HL-60/S4 (cell line): ENCODE results near the gene NTNG2.

ENCODE experiments used
- in situ Hi-C: fragments of 300-500 bp; cut with MboI; formaldehyde crosslinking; loops from 2 replicates; pipeline ENCODE4 v1.14.3; 2022; ENCODE audit warnings: low sequenced_read_pairs

NTNG2 gene

DNA sequence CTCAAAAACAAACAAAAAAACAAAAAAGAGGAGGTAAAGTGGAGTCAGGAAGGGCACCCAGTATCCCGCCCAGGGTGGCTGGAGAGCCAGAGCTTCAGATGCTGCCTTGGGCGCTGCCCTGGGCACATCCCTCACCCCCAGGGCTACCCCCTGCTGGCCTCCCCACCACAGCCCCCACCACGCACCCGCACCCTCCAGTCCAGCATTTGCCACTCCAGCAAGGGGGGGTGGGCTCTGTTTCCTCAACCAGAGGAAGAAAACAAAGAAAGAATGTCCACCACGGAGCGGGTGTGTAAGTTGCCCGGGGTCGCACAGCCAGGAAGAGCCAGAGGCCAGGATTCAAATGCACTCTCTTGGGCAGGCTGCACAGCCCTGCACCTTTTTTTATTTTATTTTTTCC is 86.1 kb downstream of the NTNG2 start:
- in situ Hi-C loops, result no loop called here

DNA sequence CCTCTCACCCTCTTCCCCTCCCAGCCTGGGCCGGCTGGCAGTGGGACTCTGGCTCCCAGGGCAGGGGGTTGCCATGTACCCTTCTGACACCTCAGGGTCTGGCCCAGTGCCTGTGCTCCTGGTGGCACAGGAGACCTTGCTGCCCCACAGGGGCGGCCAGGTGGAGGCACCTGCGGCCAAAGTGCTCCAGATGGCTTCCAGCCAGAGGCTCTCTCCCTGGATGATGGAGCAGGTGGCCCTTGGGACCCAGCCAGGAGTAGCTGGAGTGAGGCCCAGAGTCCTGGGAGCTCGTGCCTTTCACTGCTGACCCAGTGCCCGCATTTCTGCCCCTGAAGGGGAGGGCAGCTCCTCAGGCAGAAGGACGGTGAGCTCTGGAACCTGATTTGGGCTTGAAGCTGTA is 87.3 kb downstream of the NTNG2 start:
- in situ Hi-C loops, result no loop called here

DNA sequence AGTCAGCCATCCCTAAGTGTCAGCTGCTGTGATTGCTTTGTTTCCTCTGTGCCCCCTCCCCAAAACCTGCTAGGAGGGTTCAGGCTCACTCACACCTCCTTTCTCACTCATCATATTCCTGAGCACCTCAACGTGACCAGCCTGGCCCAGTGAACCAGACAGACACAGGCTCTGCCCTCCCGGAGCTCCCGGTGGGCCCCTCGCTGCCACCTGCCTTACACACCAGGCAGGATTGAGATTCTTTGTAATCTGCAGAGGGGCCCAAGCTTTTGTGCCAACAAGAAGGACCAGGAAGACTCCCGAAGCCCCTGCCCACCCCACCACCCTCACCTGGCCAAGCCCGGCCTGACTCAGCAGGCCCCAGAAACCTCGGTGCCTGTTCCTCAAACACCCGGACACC is 87.8 kb downstream of the NTNG2 start:
- in situ Hi-C loops, result loop anchor here (5.0 to 25.0 kb wide), 2 partner anchors 487 to 662 kb away; no protein-coding TSS in a partner anchor

DNA sequence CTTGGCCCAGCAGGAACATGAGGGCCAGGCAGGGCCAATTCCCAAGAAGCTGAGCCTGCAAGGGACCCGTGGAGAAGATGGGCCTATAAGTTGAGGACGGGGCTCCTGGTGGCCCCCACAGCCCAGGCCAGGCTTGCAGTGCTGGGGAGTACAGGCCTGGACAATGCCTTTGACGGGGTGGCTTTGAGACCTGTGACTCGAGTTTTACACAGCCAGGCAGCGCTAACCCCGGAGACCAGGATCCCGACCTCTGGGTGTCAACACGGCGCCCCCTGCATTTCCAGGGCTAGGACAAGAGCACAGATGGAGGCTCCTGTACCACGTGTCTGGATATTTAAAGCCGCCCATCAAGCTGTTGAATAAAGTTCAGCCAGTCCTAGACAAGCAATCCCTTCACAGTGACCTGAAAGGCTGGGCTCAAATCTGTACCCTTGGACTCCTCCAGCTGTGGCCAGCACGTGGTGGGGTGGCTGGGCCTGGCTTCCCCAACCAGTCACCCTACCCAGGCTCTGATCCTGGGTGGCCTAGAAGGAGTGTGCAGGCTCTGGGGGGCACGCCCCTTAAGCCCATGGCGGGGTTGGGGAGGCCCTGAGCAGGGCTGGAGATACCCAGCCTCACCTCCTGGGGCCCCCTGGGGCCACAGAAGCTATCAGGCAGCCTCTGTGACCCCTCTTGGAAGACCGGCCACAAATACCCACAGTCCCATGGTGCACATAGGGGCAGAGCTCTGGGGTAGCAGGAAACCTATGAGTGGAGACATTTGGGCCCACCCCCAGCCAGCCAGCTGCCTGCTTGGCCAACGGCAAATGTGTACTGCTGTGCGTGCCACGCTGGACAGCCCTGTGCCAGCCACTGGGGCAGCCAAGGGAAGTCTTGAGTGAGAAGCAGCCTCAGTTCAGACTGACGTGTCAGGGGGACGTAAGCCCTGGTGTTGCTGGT is 88.7 kb downstream of the NTNG2 start:
- in situ Hi-C loops, result loop anchor here (5.0 to 25.0 kb wide), 2 partner anchors 488 to 663 kb away; no protein-coding TSS in a partner anchor

DNA sequence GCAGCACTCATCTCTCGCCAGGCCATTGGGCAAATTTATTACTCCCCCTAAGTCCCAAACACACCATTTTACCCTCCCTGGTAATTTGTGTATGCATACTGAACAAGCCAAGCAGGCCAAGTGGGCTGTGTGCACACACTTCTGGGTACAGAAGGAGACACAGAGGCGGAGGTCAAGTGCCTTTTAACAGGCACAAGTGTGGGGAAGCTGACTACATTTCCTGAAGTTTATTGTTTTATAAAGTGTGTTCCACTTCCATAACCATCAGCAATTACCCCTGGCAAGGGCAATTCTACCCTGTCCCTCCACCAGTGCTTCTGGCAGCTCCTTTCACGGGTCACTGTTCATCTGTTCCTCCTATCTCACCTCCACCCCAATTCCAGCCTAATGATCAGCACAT is 99.0 kb downstream of the NTNG2 start:
- in situ Hi-C loops, result loop anchor here (25.0 kb wide), 1 partner anchor 674 kb away; no protein-coding TSS in a partner anchor

DNA sequence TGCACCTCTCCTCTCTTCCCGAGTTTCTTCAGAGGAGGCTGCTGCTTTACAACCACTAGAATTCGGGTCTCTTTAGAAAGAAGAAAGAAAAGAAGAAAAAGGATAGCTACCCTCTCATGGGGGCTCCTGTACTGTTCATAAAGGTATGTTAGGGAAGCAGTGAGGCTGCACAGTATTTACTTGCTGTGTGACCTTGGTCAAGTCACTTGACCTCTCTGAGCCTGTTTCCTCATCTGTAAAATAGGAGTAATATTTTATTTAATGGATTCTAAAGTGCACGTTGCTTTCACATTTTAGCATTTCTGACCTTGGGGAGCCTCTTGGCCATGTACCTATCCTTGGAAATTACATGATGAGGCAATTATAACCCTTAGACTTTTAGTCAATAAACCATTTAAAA is 104.2 kb downstream of the NTNG2 start:
- in situ Hi-C loops, result loop anchor here (25.0 kb wide), 1 partner anchor 679 kb away; no protein-coding TSS in a partner anchor

DNA sequence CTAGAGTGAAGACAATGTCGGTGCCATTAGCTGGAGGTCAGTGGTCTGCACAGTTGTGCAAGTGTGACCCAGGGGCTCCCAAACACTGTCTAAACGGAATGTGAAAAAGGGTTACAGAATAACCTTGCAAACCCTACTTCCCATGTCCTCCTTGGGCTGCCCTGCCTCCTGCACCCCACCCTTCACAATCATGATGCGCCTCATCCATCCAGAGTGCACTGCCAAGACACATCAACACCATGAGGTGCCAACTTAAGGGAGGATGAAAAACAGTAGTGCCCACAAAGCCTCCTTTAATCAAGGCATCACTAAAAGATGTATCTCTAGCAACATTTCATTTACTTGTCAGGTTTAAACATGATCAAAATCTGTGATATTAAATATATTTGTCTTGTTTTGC is 105.8 kb downstream of the NTNG2 start:
- in situ Hi-C loops, result loop anchor here (25.0 kb wide), 1 partner anchor 680 kb away; no protein-coding TSS in a partner anchor

DNA sequence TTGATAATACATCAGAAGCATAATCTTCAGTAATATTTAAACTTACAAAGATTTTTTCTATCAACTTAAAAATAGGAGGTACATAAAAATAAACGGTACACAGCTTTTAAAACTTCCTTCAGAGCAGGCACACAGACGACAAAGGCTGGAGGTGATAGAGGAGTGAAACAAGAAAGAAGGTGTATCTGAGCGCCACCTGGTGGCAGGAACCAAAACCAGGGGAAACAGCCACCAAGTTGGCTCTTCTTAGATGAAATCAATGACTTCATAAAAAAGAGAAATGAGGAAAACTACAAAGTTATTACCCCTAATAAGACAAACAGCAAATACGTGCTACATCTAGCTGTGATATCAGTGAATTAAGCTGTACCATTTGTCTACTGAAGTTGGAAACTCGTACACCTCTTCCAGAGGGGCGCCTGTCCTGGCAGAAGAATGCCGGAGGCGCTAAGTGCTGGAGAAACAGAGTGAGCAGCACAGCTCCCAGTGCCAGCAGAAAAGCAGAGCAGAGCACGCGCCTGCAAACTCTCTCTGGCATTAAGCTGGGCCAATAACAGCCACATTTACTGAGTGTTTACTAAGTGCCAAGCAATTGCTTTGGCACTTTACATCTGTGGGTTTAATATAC is 107.0 kb downstream of the NTNG2 start:
- in situ Hi-C loops, result loop anchor here (25.0 kb wide), 1 partner anchor 682 kb away; no protein-coding TSS in a partner anchor

DNA sequence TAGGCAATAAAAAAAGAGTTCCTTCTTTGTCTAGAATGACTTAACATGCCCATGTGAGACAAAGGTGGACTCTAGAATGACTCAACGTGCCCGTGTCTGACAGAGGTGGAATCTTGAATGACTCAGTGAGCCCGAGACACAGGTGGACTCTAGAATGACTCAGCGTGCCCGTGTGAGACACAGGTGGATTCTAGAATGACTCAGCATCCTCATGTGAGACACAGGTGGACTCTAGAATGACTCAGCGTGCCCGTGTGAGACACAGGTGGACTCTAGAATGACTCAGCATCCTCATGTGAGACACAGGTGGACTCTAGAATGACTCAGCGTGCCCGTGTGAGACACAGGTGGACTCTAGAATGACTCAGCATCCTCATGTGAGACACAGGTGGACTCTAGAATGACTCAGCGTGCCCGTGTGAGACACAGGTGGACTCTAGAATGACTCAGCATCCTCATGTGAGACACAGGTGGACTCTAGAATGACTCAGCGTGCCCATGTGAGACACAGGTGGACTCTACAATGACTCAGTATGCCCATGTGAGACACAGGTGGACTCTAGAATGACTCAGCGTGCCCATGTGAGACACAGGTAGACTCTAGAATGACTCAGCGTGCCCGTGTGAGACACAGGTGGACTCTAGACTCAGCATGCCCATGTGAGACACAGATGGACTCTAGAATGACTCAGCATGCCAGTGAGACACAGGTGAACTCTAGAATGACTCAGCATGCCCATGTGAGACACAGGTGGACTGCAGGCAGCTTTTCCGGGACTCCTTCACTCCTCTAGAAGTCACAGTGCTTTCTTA is 108.1 kb downstream of the NTNG2 start:
- in situ Hi-C loops, result loop anchor here (25.0 kb wide), 1 partner anchor 683 kb away; no protein-coding TSS in a partner anchor

DNA sequence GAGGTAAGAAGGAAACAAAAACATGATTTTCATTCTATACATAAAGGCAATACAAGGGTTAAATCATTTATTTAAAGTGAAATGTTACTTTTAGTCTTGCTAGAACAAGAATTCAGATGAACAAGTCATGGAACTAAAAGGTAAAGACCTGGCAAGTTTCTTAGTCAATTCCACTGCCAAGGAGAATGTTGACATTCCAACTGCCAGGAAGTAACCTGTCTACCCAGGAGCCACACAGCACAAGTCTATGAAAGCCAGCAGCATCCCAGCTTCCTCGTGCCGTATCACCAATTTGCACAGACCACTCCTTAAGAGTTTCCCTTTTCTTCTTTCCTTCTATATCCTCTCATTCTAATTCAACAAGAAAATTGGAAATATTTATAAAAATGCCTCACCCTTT is 113.0 kb downstream of the NTNG2 start:
- in situ Hi-C loops, result loop anchor here (25.0 kb wide), 1 partner anchor 688 kb away; no protein-coding TSS in a partner anchor

DNA sequence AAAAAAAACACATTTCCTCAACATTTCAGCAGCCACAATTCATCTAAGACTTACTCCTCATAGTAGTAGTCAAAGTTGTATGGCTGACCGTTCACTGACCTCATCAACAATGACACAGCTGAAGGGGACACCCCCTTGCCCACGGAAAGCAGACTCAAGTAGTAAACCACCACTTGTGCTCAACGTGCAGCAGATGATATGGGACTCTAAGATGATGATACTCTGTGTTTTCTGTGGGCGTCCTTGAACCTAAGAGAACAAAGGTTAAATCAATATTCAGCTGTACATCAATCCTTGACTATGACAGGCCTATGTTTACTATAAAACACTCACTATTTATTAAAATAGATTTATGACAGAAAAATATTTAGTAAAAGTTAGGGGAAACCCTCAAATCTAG is 121.3 kb downstream of the NTNG2 start:
- in situ Hi-C loops, result no loop called here

DNA sequence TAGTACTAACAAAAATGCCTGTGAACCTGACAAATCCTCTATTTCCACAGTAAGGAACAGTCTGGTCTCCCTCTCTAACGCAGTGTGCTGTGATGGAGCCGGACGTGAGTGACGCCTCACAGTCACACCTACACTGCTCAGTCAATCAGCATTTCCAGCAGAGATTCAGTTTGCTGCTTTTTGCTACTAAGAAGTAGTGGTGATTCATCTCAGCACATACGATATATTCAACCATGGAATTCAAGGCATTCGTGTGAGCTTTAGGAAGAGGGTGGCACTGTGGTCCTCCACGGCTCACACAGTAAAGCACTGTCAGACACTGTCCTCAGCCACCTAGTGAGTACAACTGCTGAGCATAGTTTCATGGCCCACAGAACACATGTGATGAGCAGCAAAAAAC is 122.0 kb downstream of the NTNG2 start:
- in situ Hi-C loops, result no loop called here

DNA sequence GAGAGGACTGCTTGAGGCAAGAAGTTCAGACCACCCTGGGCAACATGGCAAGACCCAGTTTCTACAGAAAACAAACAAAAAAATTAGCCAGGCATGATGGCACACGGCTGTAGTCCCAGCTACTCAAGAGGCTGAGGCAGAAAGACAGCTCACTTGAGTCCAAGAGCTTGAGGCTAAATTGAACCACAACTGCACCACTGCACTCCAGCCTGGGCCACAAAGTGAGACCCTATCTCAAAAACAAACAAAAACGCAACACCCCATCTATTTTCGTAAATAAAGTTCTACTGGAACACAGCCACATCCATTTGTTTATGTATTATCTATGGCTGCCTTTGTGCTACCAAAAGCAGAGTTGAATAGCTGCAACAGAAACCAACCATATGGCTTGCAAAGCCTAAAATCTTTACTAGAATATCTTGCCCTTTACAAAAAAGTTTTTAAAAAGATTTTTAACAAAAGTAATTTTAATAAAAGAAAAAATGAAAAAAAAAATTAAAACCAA is 125.5 kb downstream of the NTNG2 start:
- in situ Hi-C loops, result no loop called here

DNA sequence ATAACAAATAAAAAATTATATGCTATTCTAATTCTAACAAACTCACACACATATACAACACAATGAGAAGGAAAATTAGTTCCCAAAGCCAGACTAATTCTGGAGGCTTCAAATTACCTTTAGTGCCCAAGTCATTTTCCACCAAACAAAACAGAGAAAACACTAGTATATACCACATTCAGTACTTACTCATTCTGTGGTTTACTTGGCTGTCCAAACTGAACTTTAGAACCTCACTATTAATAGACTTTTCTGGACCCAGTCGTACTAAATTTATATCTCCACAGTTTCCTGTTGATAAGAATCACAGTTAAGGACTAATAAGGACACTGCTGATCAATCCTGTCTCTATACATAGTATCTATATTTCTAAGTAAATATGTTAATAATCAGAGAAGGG is 126.5 kb downstream of the NTNG2 start:
- in situ Hi-C loops, result no loop called here

DNA sequence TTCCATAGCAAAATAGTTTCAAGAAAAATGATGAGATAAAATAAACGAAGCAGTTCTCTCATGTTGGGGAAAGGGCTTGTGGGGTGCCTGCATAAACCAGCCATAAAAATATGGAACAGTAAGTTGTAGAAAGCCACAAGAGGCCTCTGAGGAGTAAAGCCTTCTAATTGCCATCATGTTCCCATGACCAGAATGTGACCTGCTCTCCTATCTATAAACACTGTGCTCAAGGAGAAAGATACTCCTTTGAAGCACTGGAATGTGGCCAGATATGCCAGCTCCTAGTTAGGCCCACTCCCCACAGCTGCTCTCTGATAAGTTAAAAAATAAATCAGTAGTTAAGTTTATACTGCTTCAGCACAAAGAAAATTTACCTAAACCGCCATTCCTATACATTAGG is 127.1 kb downstream of the NTNG2 start:
- in situ Hi-C loops, result no loop called here

DNA sequence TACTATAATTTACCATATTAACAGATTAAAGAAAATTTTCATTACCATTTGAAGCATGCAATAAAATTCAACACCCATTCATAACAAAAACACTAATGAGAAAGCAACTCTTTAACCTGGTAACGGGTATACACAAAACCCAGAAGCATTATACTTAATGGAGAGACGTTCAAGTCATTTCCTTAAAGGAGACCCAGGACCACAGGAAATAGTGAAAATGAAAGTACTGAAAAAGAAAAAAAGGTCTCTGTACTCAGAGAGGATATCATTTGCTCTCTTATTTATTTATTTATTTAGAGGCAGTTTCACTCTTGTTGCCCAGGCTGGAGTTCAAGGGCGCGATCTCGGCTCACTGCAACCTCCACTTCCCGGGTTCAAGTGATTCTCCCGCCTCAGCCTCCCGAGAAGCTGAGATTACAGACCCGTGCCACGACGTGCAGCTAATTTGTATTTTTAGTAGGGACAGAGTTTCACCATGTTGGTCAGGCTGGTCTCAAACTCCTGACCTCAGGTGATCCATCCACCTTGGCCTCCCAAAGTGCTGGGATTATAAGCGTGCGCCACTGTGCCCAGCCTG is 131.4 kb downstream of the NTNG2 start:
- in situ Hi-C loops, result no loop called here
